Vagina (tissue), 2 donors: ENCODE data around the gene SURF2. TPM values are rescaled to one million over a fixed set of nuclear protein-coding genes. Genes with fewer than 3 reads are reported as not detected.

Experiments used
- DNase-seq, 2 donors: peaks; one replicate each; pipeline ENCODE4 v3.0.0-alpha.2; 2017; ENCODE audit errors: extremely low spot score in 2 of 2
- H3K27ac ChIP-seq: fragments of 200-600 bp; sonication (generic); one replicate; pipeline ENCODE4 v1.5.1; 2019
- H3K27me3 ChIP-seq: fragments of 200-600 bp; sonication (generic); one replicate; pipeline ENCODE4 v1.5.1; 2019
- H3K36me3 ChIP-seq, 2 donors: fragments of 200-600 bp; sonication (generic); one replicate each; pipeline ENCODE4 v1.5.1; 2017 to 2019
- H3K4me1 ChIP-seq: fragments of 200-600 bp; sonication (generic); one replicate; pipeline ENCODE4 v1.5.1; 2019
- H3K4me3 ChIP-seq, 2 donors: fragments of 200-600 bp; sonication (generic); 1 replicate in 1 of 2; 2 replicates in 1 of 2; pipeline ENCODE4 v1.5.1; 2016 to 2019
- H3K9me3 ChIP-seq: fragments of 200-600 bp; sonication (generic); one replicate; pipeline ENCODE4 v1.5.1; 2019
- POLR2A ChIP-seq, 2 donors: fragments of 450-650 bp; IDR thresholded peaks; one replicate each; pipeline ENCODE4 v1.6.1; 2017; ENCODE audit warnings: antibody characterized with exemption in 2 of 2, mild to moderate bottlenecking in 2 of 2, moderate library complexity in 2 of 2
- POLR2AphosphoS5 ChIP-seq, 2 donors: sonication (generic); formaldehyde crosslinking; IDR thresholded peaks; one replicate each; pipeline ENCODE4 v1.9.0; 2017; ENCODE audit warnings: antibody characterized with exemption in 2 of 2, mild to moderate bottlenecking in 2 of 2, low read depth in 1 of 2; ENCODE audit not compliant: insufficient read depth in 1 of 2
- intact Hi-C: fragments of 100-400 bp; cut with DNase I; formaldehyde crosslinking; loops from one replicate; pipeline ENCODE4 v1.15.1; 2023
- small RNA-seq: library from RNA; depleted of rRNA; stranded (forward); fragments of <200 nt; gene quantifications from one replicate; pipeline ENCODE3, GENCODE V24; 2016
- total RNA-seq: library from RNA; depleted of rRNA; stranded (reverse); fragments of >200 nt; gene quantifications from one replicate; pipeline ENCODE4 v1.2.3, GENCODE V29; 2016
- TF ChIP-seq, protein P1 (sequence below), 3 experiments: fragments of 450-650 bp in 2 of 3; fragments of 200-600 bp in 1 of 3; sonication (generic) in 1 of 3; IDR thresholded peaks; one replicate each; pipeline ENCODE4 v1.5.1; 2017 to 2019; ENCODE audit warnings: antibody characterized with exemption in 3 of 3, mild to moderate bottlenecking in 2 of 3, moderate library complexity in 2 of 3

SURF2 gene
- total RNA-seq, 1 donor from 2014 or later = 19.9 TPM

DNA sequence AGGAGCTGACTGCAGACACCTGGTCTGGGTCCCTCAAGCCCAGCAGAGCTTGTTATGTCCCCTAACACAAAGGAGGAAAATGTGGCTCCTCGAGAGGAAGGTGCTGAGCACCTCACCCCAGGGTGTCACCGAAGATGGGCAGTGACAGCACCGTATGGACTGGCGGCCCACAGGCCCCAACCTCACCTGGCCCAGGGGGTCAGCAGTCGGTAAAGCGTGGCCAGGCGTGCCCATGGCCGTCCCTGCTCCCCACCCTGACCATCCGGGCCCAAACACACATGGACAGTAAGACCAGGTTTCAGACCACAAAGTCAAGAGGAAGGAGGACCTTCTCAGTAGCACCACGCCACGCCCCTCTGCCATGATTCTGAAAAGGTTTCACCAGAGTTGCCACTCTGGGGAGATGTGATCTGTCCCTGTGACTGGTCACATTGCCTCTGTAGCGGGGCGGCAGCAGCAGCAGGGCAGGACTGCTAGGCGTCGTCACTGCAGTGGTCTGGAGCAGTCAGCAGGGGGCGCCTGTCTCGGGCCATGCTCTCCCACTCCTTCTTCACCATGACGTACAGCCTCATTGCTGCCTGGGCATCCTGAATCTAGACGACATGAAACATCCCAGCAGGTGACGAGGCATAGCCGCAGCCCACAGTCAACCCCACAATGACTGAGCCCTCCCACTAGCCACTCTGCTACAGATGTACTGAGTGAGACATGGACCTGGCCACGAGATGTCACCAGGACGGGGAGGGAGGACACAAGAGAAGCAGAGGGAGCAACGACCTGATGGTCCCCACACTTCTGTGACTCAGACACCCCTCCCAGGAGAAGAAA lies 50.3 kb downstream of the SURF2 start:
- Histone ChIP-seq H3K36me3 (peaks cover 0 to 62% of the 10 kb centered on the region in 2 donors), H3K4me3 (no peak overlapping the region), H3K27me3 (no peaks in the 10 kb centered on the region), H3K4me1 (no peaks in the 10 kb centered on the region), H3K9me3 (no peaks in the 10 kb centered on the region), H3K27ac (no peak overlapping the region)
- no peak for TF ChIP-seq POLR2AphosphoS5 (IDR thresholded peaks at IDR 0.05; ENCODE audit: insufficient read depth in 1 of 2, low read depth in 1 of 2)
- TF ChIP-seq, protein P1, sequence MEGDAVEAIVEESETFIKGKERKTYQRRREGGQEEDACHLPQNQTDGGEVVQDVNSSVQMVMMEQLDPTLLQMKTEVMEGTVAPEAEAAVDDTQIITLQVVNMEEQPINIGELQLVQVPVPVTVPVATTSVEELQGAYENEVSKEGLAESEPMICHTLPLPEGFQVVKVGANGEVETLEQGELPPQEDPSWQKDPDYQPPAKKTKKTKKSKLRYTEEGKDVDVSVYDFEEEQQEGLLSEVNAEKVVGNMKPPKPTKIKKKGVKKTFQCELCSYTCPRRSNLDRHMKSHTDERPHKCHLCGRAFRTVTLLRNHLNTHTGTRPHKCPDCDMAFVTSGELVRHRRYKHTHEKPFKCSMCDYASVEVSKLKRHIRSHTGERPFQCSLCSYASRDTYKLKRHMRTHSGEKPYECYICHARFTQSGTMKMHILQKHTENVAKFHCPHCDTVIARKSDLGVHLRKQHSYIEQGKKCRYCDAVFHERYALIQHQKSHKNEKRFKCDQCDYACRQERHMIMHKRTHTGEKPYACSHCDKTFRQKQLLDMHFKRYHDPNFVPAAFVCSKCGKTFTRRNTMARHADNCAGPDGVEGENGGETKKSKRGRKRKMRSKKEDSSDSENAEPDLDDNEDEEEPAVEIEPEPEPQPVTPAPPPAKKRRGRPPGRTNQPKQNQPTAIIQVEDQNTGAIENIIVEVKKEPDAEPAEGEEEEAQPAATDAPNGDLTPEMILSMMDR (IDR thresholded peaks at IDR 0.05) = peak; percentile 49 to 81 (median 54)
- no peak for DNase-seq
- intact Hi-C loops = no loop called here

DNA sequence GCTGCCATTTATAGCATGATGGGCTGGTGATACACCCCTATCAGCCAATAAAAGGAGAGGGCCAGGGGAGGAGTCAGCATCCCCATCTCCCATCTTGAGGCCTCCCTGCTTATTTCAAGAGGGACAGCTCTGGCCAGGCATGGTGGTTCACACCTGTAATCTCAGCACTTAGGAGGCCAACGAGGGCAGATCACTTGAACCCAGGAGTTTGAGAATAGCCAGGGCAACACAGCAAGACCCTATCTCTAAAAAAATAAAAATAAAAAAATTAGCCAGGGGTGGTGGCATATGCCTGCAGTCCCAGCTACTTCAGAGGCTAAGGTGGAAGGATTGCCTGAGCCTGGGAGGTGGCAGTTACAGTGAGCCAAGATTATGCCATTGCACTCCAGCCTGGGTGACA lies 51.7 kb downstream of the SURF2 start:
- H3K4me3 ChIP-seq = no peak overlapping the region
- H3K27me3 ChIP-seq = no peaks in the 10 kb centered on the region
- H3K9me3 ChIP-seq = no peaks in the 10 kb centered on the region
- intact Hi-C loops = no loop called here
- no peaks in the 10 kb centered on the region for H3K4me1 ChIP-seq
- no peak overlapping the region for H3K27ac ChIP-seq
- TF ChIP-seq POLR2A (IDR thresholded peaks at IDR 0.05) = no peak
- TF ChIP-seq POLR2AphosphoS5 (IDR thresholded peaks at IDR 0.05; ENCODE audit: insufficient read depth in 1 of 2, low read depth in 1 of 2) = no peak
- TF ChIP-seq, protein P1 (IDR thresholded peaks at IDR 0.05) = no peak
- DNase-seq = no peak
- H3K36me3 ChIP-seq = peaks cover 0 to 75% of the 10 kb centered on the region in 2 donors

Small RNA genes lying within 50 kb of the gene (small RNA-seq; reads per million reads assigned to genes)
- gene RF00019 (not detected), gene SNORD24 (not detected), gene SNORD36A (not detected), gene SNORD36B (not detected), gene SNORD36C (not detected)

Other genes with a start within 250 kb of the SURF2 start
- 85.0 TPM for gene RALGDS, start 235.3 kb upstream of the SURF2 start, total RNA-seq
- 27.0 TPM for gene GBGT1, start 192.6 kb upstream of the SURF2 start, total RNA-seq
- gene OBP2B, start 147.3 kb upstream of the SURF2 start, total RNA-seq = not detected
- 17.2 TPM for gene ABO, start 81.3 kb upstream of the SURF2 start, total RNA-seq
- gene SURF6, start 20.4 kb upstream of the SURF2 start, total RNA-seq = 12.8 TPM
- gene MED22, start 8.4 kb upstream of the SURF2 start, total RNA-seq = 32.9 TPM
- 1,889 TPM for gene RPL7A, start 8.3 kb upstream of the SURF2 start, total RNA-seq
- 31.2 TPM for gene SURF1, start 63 bp upstream of the SURF2 start, total RNA-seq
- 112 TPM for gene SURF4, start 19.5 kb downstream of the SURF2 start, total RNA-seq
- not detected for gene STKLD1, start 19.8 kb downstream of the SURF2 start, total RNA-seq
- 17.2 TPM for gene REXO4, start 61.5 kb downstream of the SURF2 start, total RNA-seq
- gene ADAMTS13, start 65.8 kb downstream of the SURF2 start, total RNA-seq = 2.0 TPM
- gene CACFD1, start 103.4 kb downstream of the SURF2 start, total RNA-seq = 9.1 TPM
- 3.7 TPM for gene SLC2A6, start 122.5 kb downstream of the SURF2 start, total RNA-seq
- gene MYMK, start 168.4 kb downstream of the SURF2 start, total RNA-seq = not detected
- gene ADAMTSL2, start 178.2 kb downstream of the SURF2 start, total RNA-seq = 2.0 TPM